Measurements from ENCODE around the gene FRRS1L. TPM values are rescaled to one million over a fixed set of nuclear protein-coding genes. Genes with fewer than 3 reads are reported as not detected.

Gene FRRS1L
- total and polyA plus RNA-seq, 2 of the 13 experiments (the other 11 are each of a cell fraction or from before 2014, with no cell fraction given): 0.02 to 0.03 TPM

DNA sequence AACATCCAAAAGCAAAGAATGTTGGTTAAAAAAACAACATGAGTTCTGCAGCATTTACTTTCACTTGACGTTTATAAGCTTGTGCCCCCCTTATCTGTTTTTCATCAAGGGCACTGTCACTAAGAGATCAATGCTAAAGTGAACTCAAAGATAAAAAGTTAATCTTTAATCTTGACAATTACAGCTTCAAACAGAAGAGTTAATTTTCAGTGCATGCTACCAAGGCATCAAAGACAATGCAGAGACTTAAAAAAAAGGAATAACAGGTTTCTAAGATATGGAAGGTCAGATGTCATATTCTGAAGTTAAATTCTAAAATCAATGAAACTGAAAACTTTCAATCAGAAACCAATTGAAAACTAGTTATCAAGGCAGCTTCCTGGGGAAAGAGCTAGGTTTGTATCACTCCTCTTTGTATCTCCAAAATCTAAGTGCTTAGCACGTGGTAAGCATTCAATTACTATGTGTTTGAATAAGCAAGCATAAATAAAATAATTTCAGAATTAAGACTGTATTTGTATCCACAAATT lies 84.9 kb downstream of the FRRS1L start (continued):
- TF ChIP-seq, protein P1, sequence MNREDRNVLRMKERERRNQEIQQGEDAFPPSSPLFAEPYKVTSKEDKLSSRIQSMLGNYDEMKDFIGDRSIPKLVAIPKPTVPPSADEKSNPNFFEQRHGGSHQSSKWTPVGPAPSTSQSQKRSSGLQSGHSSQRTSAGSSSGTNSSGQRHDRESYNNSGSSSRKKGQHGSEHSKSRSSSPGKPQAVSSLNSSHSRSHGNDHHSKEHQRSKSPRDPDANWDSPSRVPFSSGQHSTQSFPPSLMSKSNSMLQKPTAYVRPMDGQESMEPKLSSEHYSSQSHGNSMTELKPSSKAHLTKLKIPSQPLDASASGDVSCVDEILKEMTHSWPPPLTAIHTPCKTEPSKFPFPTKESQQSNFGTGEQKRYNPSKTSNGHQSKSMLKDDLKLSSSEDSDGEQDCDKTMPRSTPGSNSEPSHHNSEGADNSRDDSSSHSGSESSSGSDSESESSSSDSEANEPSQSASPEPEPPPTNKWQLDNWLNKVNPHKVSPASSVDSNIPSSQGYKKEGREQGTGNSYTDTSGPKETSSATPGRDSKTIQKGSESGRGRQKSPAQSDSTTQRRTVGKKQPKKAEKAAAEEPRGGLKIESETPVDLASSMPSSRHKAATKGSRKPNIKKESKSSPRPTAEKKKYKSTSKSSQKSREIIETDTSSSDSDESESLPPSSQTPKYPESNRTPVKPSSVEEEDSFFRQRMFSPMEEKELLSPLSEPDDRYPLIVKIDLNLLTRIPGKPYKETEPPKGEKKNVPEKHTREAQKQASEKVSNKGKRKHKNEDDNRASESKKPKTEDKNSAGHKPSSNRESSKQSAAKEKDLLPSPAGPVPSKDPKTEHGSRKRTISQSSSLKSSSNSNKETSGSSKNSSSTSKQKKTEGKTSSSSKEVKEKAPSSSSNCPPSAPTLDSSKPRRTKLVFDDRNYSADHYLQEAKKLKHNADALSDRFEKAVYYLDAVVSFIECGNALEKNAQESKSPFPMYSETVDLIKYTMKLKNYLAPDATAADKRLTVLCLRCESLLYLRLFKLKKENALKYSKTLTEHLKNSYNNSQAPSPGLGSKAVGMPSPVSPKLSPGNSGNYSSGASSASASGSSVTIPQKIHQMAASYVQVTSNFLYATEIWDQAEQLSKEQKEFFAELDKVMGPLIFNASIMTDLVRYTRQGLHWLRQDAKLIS (CRISPR knock-in tag; IDR thresholded peaks at IDR 0.05): no peak
- TF ChIP-seq REL (CRISPR knock-in tag; conservative IDR thresholded peaks at IDR 0.05) (no peak), ARNTL (CRISPR knock-in tag; IDR thresholded peaks at IDR 0.05) (0 out of 2 replicates have a peak, but pooled peaks have one; percentile 62), PITX1 (CRISPR knock-in tag; IDR thresholded peaks at IDR 0.05) (peak; percentile 98), ZFP90 (CRISPR knock-in tag; IDR thresholded peaks at IDR 0.05; ENCODE audit: borderline replicate concordance) (no peak), ATM (IDR thresholded peaks at IDR 0.05; ENCODE audit: borderline replicate concordance) (no peak), NR2F2 (IDR thresholded peaks at IDR 0.05; ENCODE audit: borderline replicate concordance, low read depth) (peak; percentile 99), DR1 (CRISPR knock-in tag; IDR thresholded peaks at IDR 0.05) (no peak), NPAS2 (CRISPR knock-in tag; IDR thresholded peaks at IDR 0.05; ENCODE audit: borderline replicate concordance) (no peak), ARHGAP35 (CRISPR knock-in tag; IDR thresholded peaks at IDR 0.05; ENCODE audit: borderline replicate concordance) (no peak), ZMYM4 (CRISPR knock-in tag; IDR thresholded peaks at IDR 0.05) (peak; percentile 59; the same call in 1 of the 2 replicates), ZNF615 (CRISPR knock-in tag; IDR thresholded peaks at IDR 0.05; ENCODE audit: borderline replicate concordance) (no peak), ZNF441 (CRISPR knock-in tag; IDR thresholded peaks at IDR 0.05; ENCODE audit: borderline replicate concordance) (no peak), ESRRA (CRISPR knock-in tag; IDR thresholded peaks at IDR 0.05; ENCODE audit: low read depth) (0 out of 2 replicates have a peak, but pooled peaks have one; percentile 39), ZNF891 (CRISPR knock-in tag; IDR thresholded peaks at IDR 0.05) (no peak), ZFP36L1 (CRISPR knock-in tag; IDR thresholded peaks at IDR 0.05) (no peak), ZNF629 (CRISPR knock-in tag; conservative IDR thresholded peaks at IDR 0.05) (no peak), FOXO1 (CRISPR knock-in tag; IDR thresholded peaks at IDR 0.05) (peak; percentile 83), ZNF567 (CRISPR knock-in tag; IDR thresholded peaks at IDR 0.05; ENCODE audit: borderline replicate concordance) (no peak), MAFF (IDR thresholded peaks at IDR 0.05; ENCODE audit: low read depth, low read length) (no peak), GATAD2A (CRISPR knock-in tag; IDR thresholded peaks at IDR 0.05) (peak; percentile 96), NKX3-1 (CRISPR knock-in tag; IDR thresholded peaks at IDR 0.05) (peak; percentile 89), HDAC1 (CRISPR knock-in tag; IDR thresholded peaks at IDR 0.05) (peak; percentile 95), MIXL1 (CRISPR knock-in tag; IDR thresholded peaks at IDR 0.05) (peak; percentile 99)
- TF ChIP-seq, protein P2, sequence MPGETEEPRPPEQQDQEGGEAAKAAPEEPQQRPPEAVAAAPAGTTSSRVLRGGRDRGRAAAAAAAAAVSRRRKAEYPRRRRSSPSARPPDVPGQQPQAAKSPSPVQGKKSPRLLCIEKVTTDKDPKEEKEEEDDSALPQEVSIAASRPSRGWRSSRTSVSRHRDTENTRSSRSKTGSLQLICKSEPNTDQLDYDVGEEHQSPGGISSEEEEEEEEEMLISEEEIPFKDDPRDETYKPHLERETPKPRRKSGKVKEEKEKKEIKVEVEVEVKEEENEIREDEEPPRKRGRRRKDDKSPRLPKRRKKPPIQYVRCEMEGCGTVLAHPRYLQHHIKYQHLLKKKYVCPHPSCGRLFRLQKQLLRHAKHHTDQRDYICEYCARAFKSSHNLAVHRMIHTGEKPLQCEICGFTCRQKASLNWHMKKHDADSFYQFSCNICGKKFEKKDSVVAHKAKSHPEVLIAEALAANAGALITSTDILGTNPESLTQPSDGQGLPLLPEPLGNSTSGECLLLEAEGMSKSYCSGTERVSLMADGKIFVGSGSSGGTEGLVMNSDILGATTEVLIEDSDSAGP (CRISPR knock-in tag; IDR thresholded peaks at IDR 0.05; ENCODE audit: borderline replicate concordance): no peak
- TF ChIP-seq, protein P3, sequence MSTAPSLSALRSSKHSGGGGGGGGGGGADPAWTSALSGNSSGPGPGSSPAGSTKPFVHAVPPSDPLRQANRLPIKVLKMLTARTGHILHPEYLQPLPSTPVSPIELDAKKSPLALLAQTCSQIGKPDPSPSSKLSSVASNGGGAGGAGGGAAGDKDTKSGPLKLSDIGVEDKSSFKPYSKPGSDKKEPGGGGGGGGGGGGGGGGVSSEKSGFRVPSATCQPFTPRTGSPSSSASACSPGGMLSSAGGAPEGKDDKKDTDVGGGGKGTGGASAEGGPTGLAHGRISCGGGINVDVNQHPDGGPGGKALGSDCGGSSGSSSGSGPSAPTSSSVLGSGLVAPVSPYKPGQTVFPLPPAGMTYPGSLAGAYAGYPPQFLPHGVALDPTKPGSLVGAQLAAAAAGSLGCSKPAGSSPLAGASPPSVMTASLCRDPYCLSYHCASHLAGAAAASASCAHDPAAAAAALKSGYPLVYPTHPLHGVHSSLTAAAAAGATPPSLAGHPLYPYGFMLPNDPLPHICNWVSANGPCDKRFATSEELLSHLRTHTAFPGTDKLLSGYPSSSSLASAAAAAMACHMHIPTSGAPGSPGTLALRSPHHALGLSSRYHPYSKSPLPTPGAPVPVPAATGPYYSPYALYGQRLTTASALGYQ (CRISPR knock-in tag; IDR thresholded peaks at IDR 0.05): peak; percentile 99

Measured in HepG2 (cell line).